CD4-positive, alpha-beta T cell treated with Interleukin-15 for 4 hours (primary cell): Measurements from ENCODE around the gene PTP4A2.
"Not testable (repeated sequence)": the region's sequence is repeated elsewhere in the genome, so short reads cannot be mapped to it uniquely, and the experiment has no call there.

Experiments used
- DNase-seq: peaks from one replicate; pipeline ENCODE4 v3.0.0-alpha.2; 2020; ENCODE audit warnings: low spot score

Gene PTP4A2

GRCh38 chr1:31949862-31950261 lies 11.7 kb upstream of the PTP4A2 start:
- DNase-seq, result no peak

- DNase-seq, result not testable (repeated sequence)
Observed at GRCh38 chr1:31945677-31946076, 7.5 kb upstream of the PTP4A2 start.

DNA sequence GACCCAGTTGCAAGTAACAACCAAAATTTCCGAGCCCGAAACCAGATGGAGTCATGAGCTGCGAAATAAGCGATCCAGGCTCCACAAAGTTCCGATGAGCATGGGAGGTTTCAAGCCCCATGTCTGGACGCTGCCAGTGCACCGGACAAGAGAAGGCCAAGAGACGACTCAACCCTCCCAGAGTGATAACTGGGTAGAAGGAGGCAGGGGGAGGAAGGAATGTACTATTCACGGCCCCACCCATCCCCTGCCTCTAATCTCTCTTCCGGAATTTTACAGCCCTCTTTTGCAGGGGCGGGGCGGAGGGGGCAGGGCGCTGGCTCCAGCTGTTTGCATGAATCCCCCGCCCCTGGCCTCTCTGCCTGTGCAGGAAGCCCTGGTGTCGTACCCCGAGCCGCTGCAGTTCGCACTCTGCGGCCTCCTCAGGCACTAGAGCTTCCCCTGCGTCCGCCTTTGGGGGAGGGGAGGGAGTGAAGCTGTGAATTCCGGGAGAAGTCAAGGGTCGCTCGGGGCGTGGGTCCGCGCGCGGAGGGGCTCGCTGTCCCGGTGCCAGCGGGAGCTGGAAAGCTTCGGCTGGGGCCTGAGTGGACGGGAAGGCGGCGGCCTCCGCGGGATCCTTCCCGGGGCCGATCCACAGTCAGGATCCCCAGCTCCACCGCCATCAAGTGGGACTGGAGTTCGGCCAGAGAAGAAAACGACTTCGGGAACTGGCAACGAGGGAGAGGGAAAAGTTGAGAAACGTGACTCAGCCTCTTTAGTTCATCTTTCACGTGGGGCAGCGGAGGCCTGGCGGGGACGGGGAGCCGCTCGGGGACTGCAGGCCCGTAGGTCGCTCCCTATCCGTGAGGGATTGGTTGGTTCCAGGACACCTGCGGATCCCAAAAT lies 6.3 kb upstream of the PTP4A2 start:
- DNase-seq, result peak; percentile 81

DNA sequence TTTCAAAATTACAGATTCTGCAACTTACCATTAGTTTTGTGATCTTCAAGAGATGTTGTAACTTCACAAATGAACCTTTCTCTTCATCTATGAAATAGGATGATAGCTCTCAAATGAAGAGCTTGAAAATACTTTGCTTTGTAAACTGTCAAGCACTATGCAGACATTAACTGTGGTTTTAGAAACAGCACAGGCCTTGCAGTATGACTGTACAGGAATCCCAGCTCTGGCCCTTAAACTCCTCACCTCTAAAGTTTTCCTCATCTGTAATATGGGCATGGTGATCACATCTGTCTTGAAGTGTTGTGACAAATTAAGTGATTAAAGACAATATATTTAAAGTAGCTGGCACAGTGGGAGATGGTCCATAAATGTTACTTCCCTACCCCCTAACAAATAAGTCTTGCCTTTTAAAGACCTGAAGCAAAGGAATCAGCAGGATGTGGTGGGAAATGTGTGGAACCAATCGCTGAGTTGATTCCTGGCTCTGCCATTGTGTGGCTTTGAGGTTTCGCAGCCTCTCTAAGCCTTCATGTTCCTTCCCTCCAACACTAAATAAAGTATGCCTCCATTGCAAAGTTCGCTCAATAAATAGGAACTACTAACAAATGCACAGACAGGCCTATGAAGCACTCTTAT lies 5.5 kb upstream of the PTP4A2 start:
- DNase-seq, result peak; percentile 41

GRCh38 chr1:31942061-31942460 lies 3.9 kb upstream of the PTP4A2 start:
- not testable (repeated sequence) for DNase-seq

DNA sequence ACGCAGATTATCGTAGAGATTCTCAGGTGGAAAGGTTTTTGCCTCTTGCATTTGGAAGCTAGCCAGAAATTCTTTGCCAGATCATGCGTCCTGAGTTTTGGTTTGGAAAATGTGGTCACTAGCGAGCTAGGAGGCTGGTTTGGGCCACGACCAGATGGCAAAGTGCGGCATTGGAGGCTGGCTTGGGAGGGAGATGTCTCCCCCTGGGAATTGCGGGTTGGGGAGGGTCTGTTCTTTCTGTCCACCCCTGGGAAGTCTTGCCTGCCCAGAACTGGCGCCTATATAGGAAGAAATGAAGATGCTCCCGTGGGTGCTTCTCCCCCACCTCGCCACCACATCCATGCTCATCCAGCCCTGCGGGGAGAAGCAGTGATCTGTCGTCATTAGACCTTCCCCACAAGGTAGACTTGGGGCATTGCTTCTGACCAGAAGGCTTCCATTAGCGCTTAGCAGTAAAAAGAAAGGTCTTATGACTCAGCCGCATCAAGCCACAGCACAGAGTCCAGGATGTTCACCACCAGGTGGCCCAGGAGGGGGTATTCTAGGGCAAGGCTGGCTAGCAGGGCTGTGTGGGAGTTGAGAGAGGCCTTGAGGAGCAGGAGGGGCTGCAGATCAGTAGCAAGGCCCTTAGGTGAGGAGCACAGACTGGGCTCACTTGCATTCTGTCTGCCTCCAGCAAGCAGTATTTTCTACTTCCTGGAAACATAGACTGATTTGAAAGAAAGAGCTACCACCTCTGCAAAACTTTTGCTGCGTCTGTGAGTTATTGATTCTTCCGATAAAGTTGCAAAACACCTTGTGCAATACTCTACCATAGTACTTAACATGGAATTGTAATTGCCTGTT lies 1.5 kb upstream of the PTP4A2 start:
- peak; percentile 88 for DNase-seq

DNA sequence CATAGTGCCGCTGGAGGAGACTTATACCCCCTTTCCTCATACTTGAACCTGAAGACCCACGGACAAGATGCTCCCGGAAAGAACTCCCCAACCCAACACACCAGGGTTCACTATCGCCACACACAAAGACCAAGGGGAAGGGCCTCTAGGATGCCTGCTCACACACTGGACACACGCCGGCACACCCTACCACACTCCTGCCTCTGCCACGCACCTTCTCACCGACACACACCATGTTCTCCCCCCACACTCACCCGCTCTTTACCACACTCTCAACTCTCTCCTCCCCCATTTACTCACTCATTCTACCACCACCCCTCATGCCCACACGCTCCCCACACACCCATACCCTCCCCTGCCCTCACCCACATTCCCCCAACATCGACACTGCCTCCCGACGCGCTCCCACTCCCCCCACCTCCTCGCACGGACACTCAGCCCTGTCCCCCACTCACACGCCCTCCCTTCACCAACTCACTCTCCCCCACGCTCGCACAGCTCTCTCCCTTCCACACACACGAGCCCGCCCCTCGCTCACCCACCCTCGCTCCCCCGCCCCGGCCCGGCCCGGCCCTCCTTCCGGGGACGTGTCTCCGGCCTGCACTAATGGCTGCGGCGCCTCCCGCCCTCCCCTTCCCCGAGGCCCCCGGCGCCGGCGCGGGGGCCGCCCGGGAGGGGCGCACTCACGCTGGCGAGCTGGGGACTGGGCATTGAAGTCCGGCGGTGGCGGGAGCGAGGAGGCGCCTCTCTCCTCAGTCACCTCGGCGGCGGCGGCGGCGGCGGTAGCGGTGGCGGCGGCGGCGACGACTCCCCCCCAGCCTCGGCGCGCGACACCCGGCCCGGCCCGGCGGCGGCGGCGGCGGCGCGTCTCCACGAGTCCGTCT lies 626 bp downstream of the PTP4A2 start:
- DNase-seq, result peak; percentile 81

GRCh38 chr1:31936981-31937299 lies 1.2 kb downstream of the PTP4A2 start:
- DNase-seq, result no peak

- peak; percentile 39 for DNase-seq
Observed at GRCh38 chr1:31936278-31936980, 1.7 kb downstream of the PTP4A2 start.

GRCh38 chr1:31934706-31935629 lies 3.2 kb downstream of the PTP4A2 start:
- DNase-seq, result peak; percentile 78

- peak; percentile 45 for DNase-seq
Observed at GRCh38 chr1:31932491-31933316, 5.5 kb downstream of the PTP4A2 start.

- DNase-seq, result peak; percentile 41
Observed at GRCh38 chr1:31931593-31932225, 6.5 kb downstream of the PTP4A2 start.

- no peak for DNase-seq
Observed at GRCh38 chr1:31930836-31931592, 7.2 kb downstream of the PTP4A2 start.

DNA sequence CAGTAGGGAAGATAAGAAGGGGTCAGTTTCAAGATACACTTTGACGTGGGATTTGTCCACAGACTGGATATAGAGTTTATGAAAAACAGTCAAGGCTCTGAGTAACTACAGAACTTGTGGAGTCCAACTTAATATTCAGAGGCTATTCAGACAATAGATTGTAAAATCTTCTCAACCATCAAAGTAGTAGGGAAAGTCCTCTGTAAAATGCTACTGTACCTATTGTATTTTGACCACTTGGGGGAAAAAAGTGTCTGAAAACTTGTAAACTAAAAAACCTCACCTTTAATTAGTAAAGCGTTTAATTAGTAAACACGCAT lies 10.5 kb downstream of the PTP4A2 start:
- DNase-seq, result no peak

DNA sequence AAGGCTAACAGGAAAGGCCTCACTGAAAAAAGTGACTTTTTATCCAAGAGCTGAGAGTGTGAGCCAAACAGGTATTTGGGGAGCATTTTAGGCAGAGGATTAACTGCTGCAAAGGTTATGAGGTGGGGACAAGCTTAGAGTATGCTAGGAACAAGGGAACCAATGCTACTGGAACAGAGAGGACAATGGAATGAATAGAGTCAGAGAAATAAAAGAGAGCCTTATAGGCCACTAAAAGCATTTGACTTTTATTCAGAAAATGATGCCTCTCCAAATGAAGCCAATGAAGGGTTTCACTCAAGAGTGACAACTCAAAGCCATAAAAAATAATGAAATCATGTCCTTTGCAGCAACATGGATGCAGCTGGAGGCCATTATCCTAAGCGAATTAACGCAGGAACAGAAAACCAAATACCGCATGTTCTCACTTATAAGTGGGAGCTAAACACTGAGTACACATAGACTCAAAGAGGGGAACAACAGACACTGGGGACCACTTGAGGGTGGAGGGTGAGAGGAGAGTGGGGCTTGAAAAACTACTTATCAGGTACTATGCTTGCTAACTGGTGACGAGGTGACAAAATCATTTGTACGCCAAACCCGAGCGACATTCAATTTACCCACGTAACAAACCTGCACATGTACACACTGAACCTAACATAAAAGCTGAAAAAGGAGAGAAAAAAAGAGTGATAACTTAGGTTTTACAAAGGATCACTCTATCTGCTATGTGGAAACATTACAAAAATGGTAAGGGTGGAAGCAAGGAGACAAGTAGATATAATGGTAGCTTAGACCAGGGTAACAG lies 11.1 kb downstream of the PTP4A2 start:
- DNase-seq, result no peak

DNA sequence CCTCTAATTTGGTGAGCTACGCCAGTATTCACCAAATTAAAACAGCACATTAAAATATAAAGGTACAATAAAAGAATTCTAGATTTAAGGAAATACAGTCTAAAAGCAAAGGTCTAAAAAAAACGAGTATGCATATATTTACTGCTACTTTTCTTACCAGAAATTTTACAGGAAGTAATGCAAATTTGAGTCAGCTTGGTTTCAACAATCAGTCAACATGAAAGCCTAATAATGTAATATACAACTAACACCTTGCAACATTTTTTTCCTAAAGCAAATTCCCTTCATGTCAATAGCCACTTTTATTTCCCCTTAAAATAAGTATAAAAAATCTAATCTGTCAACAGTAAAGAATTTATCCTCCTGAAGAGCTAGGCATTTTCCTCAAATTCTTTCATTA lies 11.9 kb downstream of the PTP4A2 start:
- DNase-seq, result no peak

DNA sequence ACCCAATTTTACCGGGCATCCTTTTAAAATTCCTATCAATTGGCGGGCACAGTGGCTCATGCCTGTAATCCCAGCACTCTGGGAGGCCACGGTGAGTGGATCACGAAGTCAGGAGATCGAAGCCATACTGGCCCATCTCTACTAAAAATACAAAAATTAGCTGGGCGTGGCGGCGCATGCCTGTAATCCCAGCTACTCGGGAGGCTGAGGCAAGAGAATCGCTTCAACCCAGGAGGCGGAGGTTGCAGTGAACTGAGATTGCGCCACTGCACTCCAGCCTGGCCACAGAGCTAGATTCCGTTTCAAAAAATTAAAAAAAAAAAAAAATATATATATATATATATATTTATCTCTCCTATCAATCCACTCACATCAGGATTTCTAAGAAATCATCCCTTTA lies 12.3 kb downstream of the PTP4A2 start:
- DNase-seq, result not testable (repeated sequence)
